GM15510 (cell line): Measurements from ENCODE around the gene SUPT6H.
A peak's percentile ranks its signal among the peaks of the same experiment; 100 is the strongest.

Experiments
- POLR2A ChIP-seq: IDR thresholded peaks from 3 replicates; pipeline ENCODE4 v1.6.1; 2011; ENCODE audit warnings: borderline replicate concordance; ENCODE audit not compliant: insufficient read length; ENCODE audit errors: extremely low read depth

Gene SUPT6H

GRCh38 chr17:28643983-28644786 is 17.8 kb upstream of the SUPT6H start:
- TF ChIP-seq POLR2A: no peak

- TF ChIP-seq POLR2A: peak; percentile 94
Measured at GRCh38 chr17:28644787-28645575, 17.0 kb upstream of the SUPT6H start, which contains the start of gene BLTP2. Gene BLTP2 (minus strand): TSS chr17:28645158. CDS start chr17:28645056, 102 bp downstream.

- no peak for TF ChIP-seq POLR2A
Measured at GRCh38 chr17:28645576-28645939, 16.4 kb upstream of the SUPT6H start.

GRCh38 chr17:28646039-28646754 is 15.8 kb upstream of the SUPT6H start:
- TF ChIP-seq POLR2A: no peak

- no peak for TF ChIP-seq POLR2A
Measured at GRCh38 chr17:28648698-28649097, 13.3 kb upstream of the SUPT6H start.

GRCh38 chr17:28655160-28655559 is 6.8 kb upstream of the SUPT6H start:
- TF ChIP-seq POLR2A: no peak

GRCh38 chr17:28657756-28658155 is 4.2 kb upstream of the SUPT6H start:
- TF ChIP-seq POLR2A: no peak

GRCh38 chr17:28662527-28662829 is 473 bp downstream of the SUPT6H start:
- no peak for TF ChIP-seq POLR2A

- no peak for TF ChIP-seq POLR2A
Measured at GRCh38 chr17:28663723-28664122, 1.7 kb downstream of the SUPT6H start.

GRCh38 chr17:28665994-28666393 is 4.0 kb downstream of the SUPT6H start:
- no peak for TF ChIP-seq POLR2A

- TF ChIP-seq POLR2A: no peak
Measured at GRCh38 chr17:28667870-28668269, 5.9 kb downstream of the SUPT6H start.

GRCh38 chr17:28669918-28670317 is 7.9 kb downstream of the SUPT6H start:
- TF ChIP-seq POLR2A: no peak

- TF ChIP-seq POLR2A: no peak
Measured at GRCh38 chr17:28675490-28675889, 13.5 kb downstream of the SUPT6H start.

GRCh38 chr17:28675980-28676379 is 14.0 kb downstream of the SUPT6H start:
- no peak for TF ChIP-seq POLR2A

GRCh38 chr17:28682655-28683054 is 20.6 kb downstream of the SUPT6H start:
- no peak for TF ChIP-seq POLR2A
